ENCODE measurements around the gene CAMK1D.

DNA sequence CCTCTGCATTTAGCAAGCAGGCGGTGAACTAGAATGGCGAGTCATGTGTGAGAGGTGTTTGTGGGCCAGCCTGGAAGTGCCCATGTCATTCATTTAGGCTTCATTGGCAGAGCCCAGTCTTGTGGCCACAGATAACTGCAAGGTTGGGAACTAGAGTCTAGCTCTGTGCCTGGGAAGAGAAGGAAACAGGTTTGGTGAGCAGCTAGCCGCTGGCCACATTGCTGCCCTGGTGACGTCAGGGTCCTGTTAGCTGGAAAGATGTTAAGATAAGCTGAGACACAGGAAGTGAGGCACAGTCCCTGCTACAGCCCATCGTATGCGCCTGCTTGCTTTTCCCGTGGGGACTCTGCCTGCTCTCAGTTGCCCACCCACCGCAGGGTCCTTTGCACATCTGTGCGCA, 185.5 kb downstream of the CAMK1D start:
- TF ChIP-seq NRF1 (IDR thresholded peaks at IDR 0.05; ENCODE audit: low read depth, low read length) (no peak), POLR2A (IDR thresholded peaks at IDR 0.05; ENCODE audit: control extremely low read depth in 1 of 2, low read depth in 2 of 2, low read length in 2 of 2) (no peak), CTCF (IDR thresholded peaks at IDR 0.05; ENCODE audit: control extremely low read depth in 1 of 3, insufficient read depth in 1 of 3, low read depth in 1 of 3, low read length in 3 of 3) (no peak), RAD21 (IDR thresholded peaks at IDR 0.05 in 1 of 2, conservative IDR thresholded peaks at IDR 0.05 in 1 of 2; ENCODE audit: low read depth in 2 of 2, low read length in 2 of 2) (no peak), EZH2 (IDR thresholded peaks at IDR 0.05; ENCODE audit: low read depth, low read length, severe bottlenecking) (no peak), CBX5 (IDR thresholded peaks at IDR 0.05; ENCODE audit: low read depth, low read length) (no peak), POLR2AphosphoS5 (IDR thresholded peaks at IDR 0.05; ENCODE audit: low read depth, low read length) (no peak), KDM1A (IDR thresholded peaks at IDR 0.05; ENCODE audit: borderline replicate concordance, low read length) (no peak), TCF12 (IDR thresholded peaks at IDR 0.05; ENCODE audit: low read depth, low read length) (no peak), TBP (IDR thresholded peaks at IDR 0.05; ENCODE audit: low read depth, low read length) (no peak)
- TF ChIP-seq, protein P1, sequence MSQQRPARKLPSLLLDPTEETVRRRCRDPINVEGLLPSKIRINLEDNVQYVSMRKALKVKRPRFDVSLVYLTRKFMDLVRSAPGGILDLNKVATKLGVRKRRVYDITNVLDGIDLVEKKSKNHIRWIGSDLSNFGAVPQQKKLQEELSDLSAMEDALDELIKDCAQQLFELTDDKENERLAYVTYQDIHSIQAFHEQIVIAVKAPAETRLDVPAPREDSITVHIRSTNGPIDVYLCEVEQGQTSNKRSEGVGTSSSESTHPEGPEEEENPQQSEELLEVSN (IDR thresholded peaks at IDR 0.05): no peak

Data from H1 (cell line).